ENCODE data around the gene C7orf57.

C7orf57 gene

DNA sequence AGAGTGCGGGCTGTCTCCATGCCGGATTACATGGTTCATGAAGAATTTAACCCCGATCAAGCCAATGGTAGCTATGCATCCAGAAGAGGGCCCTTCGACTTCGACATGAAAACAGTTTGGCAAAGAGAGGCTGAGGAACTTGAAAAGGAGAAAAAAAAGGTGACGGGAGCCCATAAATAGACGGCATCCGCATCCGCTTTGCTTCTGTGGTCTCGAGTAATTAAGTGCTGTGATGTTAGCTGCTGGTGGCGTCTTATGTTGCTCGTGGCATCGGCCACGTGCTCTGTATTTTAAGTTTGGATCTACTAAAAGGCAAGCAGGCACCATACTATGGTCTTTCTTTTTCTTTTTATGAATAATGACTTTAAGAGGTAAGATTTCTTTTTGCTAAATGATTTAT lies 11.1 kb downstream of the C7orf57 start:
- Histone ChIP-seq H3K4me2 (ENCODE audit: insufficient read depth, low read length) (no peak overlapping the region), H4K20me1 (ENCODE audit: insufficient read depth, low read length) (no peaks in the 10 kb centered on the region), H3K4me3 (ENCODE audit: low read depth in 1 of 2, low read length in 2 of 2) (no peak overlapping the region), H3K4me1 (ENCODE audit: insufficient read depth, low read length) (no peaks in the 10 kb centered on the region), H2AFZ (ENCODE audit: low read depth, low read length) (no peak overlapping the region), H3K27ac (ENCODE audit: low read length) (no peak overlapping the region), H3K79me2 (ENCODE audit: insufficient read depth, low read length) (no peaks in the 10 kb centered on the region), H3K9ac (ENCODE audit: low read depth, low read length) (no peak overlapping the region), H3K36me3 (ENCODE audit: insufficient read depth, low read length) (no peaks in the 10 kb centered on the region), H3K27me3 (ENCODE audit: insufficient read depth, low read length, poor library complexity) (no peaks in the 10 kb centered on the region), H3K9me3 (ENCODE audit: insufficient read depth, low read length, severe bottlenecking) (no peaks in the 10 kb centered on the region)
- DNase-seq (no peak), ATAC-seq (ENCODE audit: insufficient read depth, low read depth) (no peak)
- TF ChIP-seq CTCF (IDR thresholded peaks at IDR 0.05; ENCODE audit: borderline replicate concordance, extremely low read depth, low read length, poor library complexity, severe bottlenecking): no peak
- no peak for TF ChIP-seq EZH2 (IDR thresholded peaks at IDR 0.05; ENCODE audit: borderline replicate concordance, low read depth, low read length, severe bottlenecking)

GRCh38 chr7:48048113-48048512 lies 12.8 kb downstream of the C7orf57 start:
- TF ChIP-seq EZH2 (IDR thresholded peaks at IDR 0.05; ENCODE audit: borderline replicate concordance, low read depth, low read length, severe bottlenecking) (no peak), CTCF (IDR thresholded peaks at IDR 0.05; ENCODE audit: borderline replicate concordance, extremely low read depth, low read length, poor library complexity, severe bottlenecking) (no peak)
- Histone ChIP-seq H3K79me2 (ENCODE audit: insufficient read depth, low read length) (no peaks in the 10 kb centered on the region), H3K9ac (ENCODE audit: low read depth, low read length) (no peak overlapping the region), H3K4me3 (ENCODE audit: low read depth in 1 of 2, low read length in 2 of 2) (no peak overlapping the region), H4K20me1 (ENCODE audit: insufficient read depth, low read length) (no peaks in the 10 kb centered on the region), H3K27ac (ENCODE audit: low read length) (no peak overlapping the region), H3K4me1 (ENCODE audit: insufficient read depth, low read length) (no peaks in the 10 kb centered on the region), H3K27me3 (ENCODE audit: insufficient read depth, low read length, poor library complexity) (no peaks in the 10 kb centered on the region), H3K9me3 (ENCODE audit: insufficient read depth, low read length, severe bottlenecking) (no peaks in the 10 kb centered on the region), H2AFZ (ENCODE audit: low read depth, low read length) (no peak overlapping the region), H3K36me3 (ENCODE audit: insufficient read depth, low read length) (no peaks in the 10 kb centered on the region), H3K4me2 (ENCODE audit: insufficient read depth, low read length) (no peak overlapping the region)
- no peak for DNase-seq
- ATAC-seq (ENCODE audit: insufficient read depth, low read depth): no peak

DNA sequence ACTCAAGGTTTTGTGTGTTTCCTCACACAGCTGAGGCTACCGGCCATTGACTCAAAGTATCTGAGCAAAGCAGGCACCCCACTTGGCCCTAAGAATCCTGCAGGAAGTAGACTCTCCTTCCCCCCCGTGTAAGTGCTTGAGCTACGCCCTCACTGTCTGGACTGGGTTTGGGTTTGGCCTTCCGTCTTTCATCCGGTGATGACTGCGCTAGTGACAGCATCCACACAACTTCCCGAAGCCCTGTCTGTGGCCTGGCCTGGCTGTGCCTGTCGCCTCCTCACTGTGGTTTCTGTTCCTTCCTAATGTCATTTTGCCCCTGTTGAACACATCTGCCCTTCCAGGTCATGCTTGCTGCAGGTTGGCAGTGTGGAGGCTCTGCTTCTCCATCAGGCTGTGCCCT lies 14.5 kb downstream of the C7orf57 start:
- TF ChIP-seq EZH2 (IDR thresholded peaks at IDR 0.05; ENCODE audit: borderline replicate concordance, low read depth, low read length, severe bottlenecking) (no peak), CTCF (IDR thresholded peaks at IDR 0.05; ENCODE audit: borderline replicate concordance, extremely low read depth, low read length, poor library complexity, severe bottlenecking) (no peak)
- no peaks in the 10 kb centered on the region for H4K20me1 ChIP-seq (ENCODE audit: insufficient read depth, low read length)
- H2AFZ ChIP-seq (ENCODE audit: low read depth, low read length): no peak overlapping the region
- no peaks in the 10 kb centered on the region for H3K9me3 ChIP-seq (ENCODE audit: insufficient read depth, low read length, severe bottlenecking)
- H3K27me3 ChIP-seq (ENCODE audit: insufficient read depth, low read length, poor library complexity): no peaks in the 10 kb centered on the region
- H3K4me3 ChIP-seq (ENCODE audit: low read depth in 1 of 2, low read length in 2 of 2): no peak overlapping the region
- H3K36me3 ChIP-seq (ENCODE audit: insufficient read depth, low read length): no peaks in the 10 kb centered on the region
- ATAC-seq (ENCODE audit: insufficient read depth, low read depth) (no peak), DNase-seq (no peak)
- no peak overlapping the region for H3K4me2 ChIP-seq (ENCODE audit: insufficient read depth, low read length)
- no peaks in the 10 kb centered on the region for H3K79me2 ChIP-seq (ENCODE audit: insufficient read depth, low read length)
- H3K9ac ChIP-seq (ENCODE audit: low read depth, low read length): no peak overlapping the region
- H3K4me1 ChIP-seq (ENCODE audit: insufficient read depth, low read length): no peaks in the 10 kb centered on the region
- H3K27ac ChIP-seq (ENCODE audit: low read length): no peak overlapping the region

- Histone ChIP-seq H3K4me2 (ENCODE audit: insufficient read depth, low read length) (no peak overlapping the region), H3K27me3 (ENCODE audit: insufficient read depth, low read length, poor library complexity) (no peaks in the 10 kb centered on the region), H3K4me1 (ENCODE audit: insufficient read depth, low read length) (no peaks in the 10 kb centered on the region), H3K4me3 (ENCODE audit: low read depth in 1 of 2, low read length in 2 of 2) (no peak overlapping the region), H3K27ac (ENCODE audit: low read length) (no peak overlapping the region), H4K20me1 (ENCODE audit: insufficient read depth, low read length) (no peaks in the 10 kb centered on the region), H2AFZ (ENCODE audit: low read depth, low read length) (no peak overlapping the region), H3K9ac (ENCODE audit: low read depth, low read length) (no peak overlapping the region), H3K36me3 (ENCODE audit: insufficient read depth, low read length) (no peaks in the 10 kb centered on the region), H3K9me3 (ENCODE audit: insufficient read depth, low read length, severe bottlenecking) (no peaks in the 10 kb centered on the region), H3K79me2 (ENCODE audit: insufficient read depth, low read length) (no peaks in the 10 kb centered on the region)
- DNase-seq: no peak
- no peak for TF ChIP-seq CTCF (IDR thresholded peaks at IDR 0.05; ENCODE audit: borderline replicate concordance, extremely low read depth, low read length, poor library complexity, severe bottlenecking)
- TF ChIP-seq EZH2 (IDR thresholded peaks at IDR 0.05; ENCODE audit: borderline replicate concordance, low read depth, low read length, severe bottlenecking): no peak
- no peak for ATAC-seq (ENCODE audit: insufficient read depth, low read depth)
Observed at GRCh38 chr7:48052748-48053147, 17.4 kb downstream of the C7orf57 start.

Data from DND-41 (cell line).